PC-3 (cell line): ENCODE measurements around the gene DNAH2. TPM values are rescaled to one million over a fixed set of nuclear protein-coding genes. Genes with fewer than 3 reads are reported as not detected.

Experiments
- ATAC-seq: fragments of 200-7000 bp; cut with Tn5 transposase; 2 replicates; pipeline ENCODE4 v1.9.1; 2020; ENCODE audit warnings: mild to moderate bottlenecking, moderate library complexity
- BruUV-seq: library from RNA; stranded (reverse); fragments of 400-500 nt; replicated peaks from 2 replicates; lab custom pipeline; 2021; lab: Mats Ljungman, UMichigan
- CTCF ChIA-PET: fragments of 300-600 bp; sonication (Branson Sonifier 250); formaldehyde crosslinking; loops from one replicate; lab custom pipeline; 2022; ENCODE audit warnings: antibody characterized with exemption; lab: Charles Lee
- POLR2A ChIA-PET: fragments of 300-600 bp; sonication (Branson Sonifier 250); formaldehyde crosslinking; loops from one replicate; lab custom pipeline; 2022; ENCODE audit warnings: antibody characterized with exemption; ENCODE audit not compliant: unreplicated experiment; lab: Charles Lee
- DNase-seq: peaks from one replicate; pipeline ENCODE4 v3.0.0-alpha.2; 2015
- H2AFZ ChIP-seq: fragments of 300-600 bp; sonication (generic); 2 replicates; pipeline ENCODE4 v1.6.0; 2016; ENCODE audit warnings: antibody characterized with exemption, low read length
- H3F3A ChIP-seq: fragments of 300-600 bp; sonication (generic); one replicate; pipeline ENCODE4 v1.6.0; 2017; ENCODE audit warnings: antibody characterized with exemption, low read length, control low read depth, mild to moderate bottlenecking; ENCODE audit not compliant: unreplicated experiment
- H3K27ac ChIP-seq: fragments of 300-600 bp; sonication (generic); 2 replicates; pipeline ENCODE4 v1.5.1; 2016; ENCODE audit warnings: mild to moderate bottlenecking, low read length
- H3K27me3 ChIP-seq: fragments of 300-600 bp; sonication (generic); 2 replicates; pipeline ENCODE4 v1.6.1; 2016; ENCODE audit warnings: low read length, mixed read lengths
- H3K36me3 ChIP-seq: fragments of 300-600 bp; sonication (generic); 2 replicates; pipeline ENCODE4 v1.6.1; 2016; ENCODE audit warnings: low read depth, mixed run types, low read length, mixed read lengths
- H3K4me1 ChIP-seq: fragments of 300-600 bp; sonication (generic); 2 replicates; pipeline ENCODE4 v1.5.1; 2016; ENCODE audit warnings: low read length; ENCODE audit not compliant: insufficient read depth
- H3K4me2 ChIP-seq: fragments of 300-600 bp; sonication (generic); 2 replicates; pipeline ENCODE4 v1.6.0; 2016; ENCODE audit warnings: low read length
- H3K4me3 ChIP-seq: fragments of 300-600 bp; sonication (generic); 2 replicates; pipeline ENCODE4 v1.5.1; 2016; ENCODE audit warnings: mild to moderate bottlenecking, low read length, mixed read lengths
- H3K79me2 ChIP-seq: fragments of 300-600 bp; sonication (generic); 2 replicates; pipeline ENCODE4 v1.6.1; 2017; ENCODE audit warnings: low read length, mixed read lengths
- H3K9ac ChIP-seq: fragments of 300-600 bp; sonication (generic); 2 replicates; pipeline ENCODE4 v1.6.0; 2016; ENCODE audit warnings: mild to moderate bottlenecking, low read length
- H3K9me2 ChIP-seq: fragments of 300-600 bp; sonication (generic); replicated peaks from 2 replicates; pipeline ENCODE4 v1.6.1; 2016; ENCODE audit warnings: mixed run types, low read length, mixed read lengths
- H3K9me3 ChIP-seq: fragments of 300-600 bp; sonication (generic); 2 replicates; pipeline ENCODE4 v1.6.1; 2016; ENCODE audit warnings: low read length, mixed read lengths
- H4K20me1 ChIP-seq: fragments of 300-600 bp; sonication (generic); 2 replicates; pipeline ENCODE4 v1.6.1; 2016; ENCODE audit warnings: low read length, mixed read lengths
- EZH2 ChIP-seq: fragments of 300-600 bp; sonication (generic); IDR thresholded peaks from one replicate; pipeline ENCODE4 v1.6.1; 2017; ENCODE audit warnings: antibody characterized with exemption, mild to moderate bottlenecking, low read length; ENCODE audit not compliant: unreplicated experiment
- EZH2phosphoT487 ChIP-seq: fragments of 300-600 bp; sonication (generic); IDR thresholded peaks from 2 replicates; pipeline ENCODE4 v1.6.1; 2018; ENCODE audit warnings: mild to moderate bottlenecking, antibody characterized with exemption, low read length, borderline replicate concordance
- intact Hi-C: fragments of 100-400 bp; cut with micrococcal nuclease; formaldehyde crosslinking; loops from 2 replicates; pipeline ENCODE4 v1.9.0; 2023
- total RNA-seq: library from RNA; depleted of rRNA; stranded (reverse); fragments of >200 nt; gene quantifications from 2 replicates; pipeline ENCODE4 v1.2.3, GENCODE V29; 2014
- TF ChIP-seq, protein P1 (sequence below): fragments of 300-600 bp; sonication (generic); conservative IDR thresholded peaks from 2 replicates; pipeline ENCODE4 v1.5.1; 2017; ENCODE audit warnings: antibody characterized with exemption, low read depth, mild to moderate bottlenecking, low read length

DNAH2 gene
- total RNA-seq, 1 experiment from 2014 or later, result 0.62 TPM

DNA sequence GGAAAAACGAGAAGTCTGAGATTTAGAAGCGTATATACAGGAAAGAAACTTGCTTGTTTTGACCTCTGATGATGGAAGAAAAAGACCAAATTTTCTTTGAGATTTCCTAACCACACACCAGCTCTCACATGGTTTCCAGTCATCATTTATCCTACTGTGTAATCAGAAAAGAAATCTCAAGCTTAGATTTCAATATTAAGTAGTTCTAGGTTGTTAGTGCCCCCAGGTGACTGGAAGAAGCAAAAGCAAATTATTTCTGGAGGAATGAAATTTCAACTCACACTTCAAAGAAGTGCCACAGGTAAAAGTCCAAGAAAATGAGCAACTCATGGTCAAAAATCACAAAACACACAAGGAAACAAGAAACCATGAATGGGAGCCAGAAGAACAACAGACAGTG lies 64.7 kb downstream of the DNAH2 start:
- no peaks in the 10 kb centered on the region for H3K27me3 ChIP-seq
- H3K36me3 ChIP-seq, result no peaks in the 10 kb centered on the region
- intact Hi-C loops, result loop anchor here (1.0 kb wide), 1 partner anchor 39 kb away; no protein-coding TSS in a partner anchor
- H3K9ac ChIP-seq, result no peak overlapping the region
- no peaks in the 10 kb centered on the region for H3K4me1 ChIP-seq
- H3K27ac ChIP-seq, result no peak overlapping the region
- H3K4me3 ChIP-seq, result no peak overlapping the region
- peak; percentile 43 for DNase-seq
- no peaks in the 10 kb centered on the region for H3K9me2 ChIP-seq
- TF ChIP-seq, protein P1, sequence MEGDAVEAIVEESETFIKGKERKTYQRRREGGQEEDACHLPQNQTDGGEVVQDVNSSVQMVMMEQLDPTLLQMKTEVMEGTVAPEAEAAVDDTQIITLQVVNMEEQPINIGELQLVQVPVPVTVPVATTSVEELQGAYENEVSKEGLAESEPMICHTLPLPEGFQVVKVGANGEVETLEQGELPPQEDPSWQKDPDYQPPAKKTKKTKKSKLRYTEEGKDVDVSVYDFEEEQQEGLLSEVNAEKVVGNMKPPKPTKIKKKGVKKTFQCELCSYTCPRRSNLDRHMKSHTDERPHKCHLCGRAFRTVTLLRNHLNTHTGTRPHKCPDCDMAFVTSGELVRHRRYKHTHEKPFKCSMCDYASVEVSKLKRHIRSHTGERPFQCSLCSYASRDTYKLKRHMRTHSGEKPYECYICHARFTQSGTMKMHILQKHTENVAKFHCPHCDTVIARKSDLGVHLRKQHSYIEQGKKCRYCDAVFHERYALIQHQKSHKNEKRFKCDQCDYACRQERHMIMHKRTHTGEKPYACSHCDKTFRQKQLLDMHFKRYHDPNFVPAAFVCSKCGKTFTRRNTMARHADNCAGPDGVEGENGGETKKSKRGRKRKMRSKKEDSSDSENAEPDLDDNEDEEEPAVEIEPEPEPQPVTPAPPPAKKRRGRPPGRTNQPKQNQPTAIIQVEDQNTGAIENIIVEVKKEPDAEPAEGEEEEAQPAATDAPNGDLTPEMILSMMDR, result peak; percentile 57
- no peak for TF ChIP-seq EZH2phosphoT487
- no peak for TF ChIP-seq EZH2
- H3K79me2 ChIP-seq, result no peaks in the 10 kb centered on the region
- H4K20me1 ChIP-seq, result no peaks in the 10 kb centered on the region
- ChIA-PET CTCF (interaction anchor here (0.6 to 1.5 kb wide), 3 partner anchors 38 to 75 kb away, joined by 3 to 39 read pairs (median 3); partner anchors contain the start of gene NAA38), POLR2A (no interaction called here)
- H2AFZ ChIP-seq, result no peak overlapping the region
- no peaks in the 10 kb centered on the region for H3F3A ChIP-seq
- ATAC-seq, result no peak
- no peaks in the 10 kb centered on the region for H3K9me3 ChIP-seq
- H3K4me2 ChIP-seq, result no peak overlapping the region
- BruUV-seq, result no TSS peak

DNA sequence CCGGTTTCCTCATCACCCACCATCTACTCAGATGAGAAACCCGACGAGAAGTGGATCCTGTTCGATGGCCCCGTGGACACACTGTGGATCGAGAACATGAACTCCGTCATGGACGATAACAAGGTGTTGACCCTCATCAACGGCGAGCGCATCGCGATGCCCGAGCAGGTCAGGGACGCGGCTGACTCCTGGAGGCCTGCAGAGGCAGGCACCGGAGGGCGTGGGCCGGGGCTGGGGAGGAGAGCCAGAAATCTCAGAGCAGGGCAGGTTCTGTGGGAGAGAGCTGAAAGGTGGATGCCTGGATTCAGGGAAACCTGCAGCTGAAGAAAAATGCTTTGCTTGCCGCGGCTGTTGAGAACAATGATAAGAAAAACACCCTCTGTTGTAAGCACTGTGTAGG lies 69.3 kb downstream of the DNAH2 start:
- Histone ChIP-seq H4K20me1 (no peaks in the 10 kb centered on the region), H3K36me3 (no peaks in the 10 kb centered on the region), H3K27ac (no peak overlapping the region), H3K79me2 (no peaks in the 10 kb centered on the region), H3K4me2 (no peak overlapping the region), H3K4me3 (no peak overlapping the region), H2AFZ (no peak overlapping the region), H3K4me1 (no peaks in the 10 kb centered on the region), H3K9me2 (no peaks in the 10 kb centered on the region), H3F3A (no peaks in the 10 kb centered on the region), H3K27me3 (no peaks in the 10 kb centered on the region), H3K9ac (no peak overlapping the region), H3K9me3 (no peaks in the 10 kb centered on the region)
- no TSS peak for BruUV-seq
- no peak for TF ChIP-seq EZH2phosphoT487
- TF ChIP-seq, protein P1, result no peak
- TF ChIP-seq EZH2, result no peak
- ATAC-seq (no peak), DNase-seq (no peak)
- ChIA-PET CTCF (no interaction called here), POLR2A (no interaction called here)
- intact Hi-C loops, result no loop called here

DNA sequence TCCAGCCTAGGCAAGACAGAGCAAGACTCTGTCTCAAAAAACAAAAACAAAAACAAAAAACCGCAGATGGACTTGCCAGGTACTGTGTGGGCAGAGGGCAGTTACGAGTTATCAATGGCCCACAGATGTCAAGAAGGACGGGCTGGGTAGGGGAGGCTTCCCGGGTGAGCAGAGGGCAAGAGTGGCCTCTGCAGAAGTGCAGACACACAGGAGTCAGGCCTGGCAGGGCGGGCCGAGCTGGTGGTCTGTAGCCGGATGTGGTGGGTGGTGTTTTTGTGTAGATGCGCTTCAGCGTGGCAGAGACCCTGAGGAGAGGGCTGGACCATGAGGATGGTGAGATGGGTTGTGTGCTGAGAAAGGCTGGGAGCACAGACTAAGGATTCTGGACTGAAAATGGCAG lies 71.6 kb downstream of the DNAH2 start:
- H4K20me1 ChIP-seq, result no peaks in the 10 kb centered on the region
- H3K36me3 ChIP-seq, result no peaks in the 10 kb centered on the region
- TF ChIP-seq EZH2 (no peak), EZH2phosphoT487 (no peak)
- TF ChIP-seq, protein P1, result no peak
- H2AFZ ChIP-seq, result no peak overlapping the region
- no peaks in the 10 kb centered on the region for H3K4me1 ChIP-seq
- no peak for ATAC-seq
- no peaks in the 10 kb centered on the region for H3K27me3 ChIP-seq
- H3K4me3 ChIP-seq, result no peak overlapping the region
- no peaks in the 10 kb centered on the region for H3K79me2 ChIP-seq
- no peak overlapping the region for H3K9ac ChIP-seq
- no peak overlapping the region for H3K27ac ChIP-seq
- CTCF ChIA-PET, result no interaction called here
- H3K9me2 ChIP-seq, result no peaks in the 10 kb centered on the region
- H3F3A ChIP-seq, result no peaks in the 10 kb centered on the region
- H3K9me3 ChIP-seq, result no peaks in the 10 kb centered on the region
- intact Hi-C loops, result no loop called here
- DNase-seq, result no peak
- no peak overlapping the region for H3K4me2 ChIP-seq
- no TSS peak for BruUV-seq
- POLR2A ChIA-PET, result no interaction called here
